EH (cell line): Measurements from ENCODE around the gene ACTR3.
"Not testable (repeated sequence)": the region's sequence is repeated elsewhere in the genome, so short reads cannot be mapped to it uniquely, and the experiment has no call there.

Source experiments
- DNase-seq: peaks from one replicate; pipeline ENCODE4 v3.0.0-alpha.2; 2015; ENCODE audit warnings: low read depth

ACTR3 gene

GRCh38 chr2:113889471-113890252, at the start of gene ACTR3:
Gene ACTR3, plus strand, starts transcription at chr2:113890089. Its CDS starts 191 bp downstream, at chr2:113890280.
- peak; percentile 99 for DNase-seq

- DNase-seq = no peak
Measured at GRCh38 chr2:113840518-113840917, 49.4 kb upstream of the ACTR3 start.

GRCh38 chr2:113842919-113843736, 46.8 kb upstream of the ACTR3 start:
- DNase-seq = peak; percentile 66

- DNase-seq = not testable (repeated sequence)
Measured at GRCh38 chr2:113843737-113844050, 46.2 kb upstream of the ACTR3 start.

GRCh38 chr2:113845261-113845660, 44.6 kb upstream of the ACTR3 start:
- no peak for DNase-seq

- DNase-seq = not testable (repeated sequence)
Measured at GRCh38 chr2:113845796-113846195, 44.1 kb upstream of the ACTR3 start.

- no peak for DNase-seq
Measured at GRCh38 chr2:113846429-113846828, 43.5 kb upstream of the ACTR3 start.

GRCh38 chr2:113847144-113847543, 42.7 kb upstream of the ACTR3 start:
- DNase-seq = peak; percentile 50

- DNase-seq = no peak
Measured at GRCh38 chr2:113848758-113849415, 41.0 kb upstream of the ACTR3 start.

- DNase-seq = no peak
Measured at GRCh38 chr2:113850687-113851086, 39.2 kb upstream of the ACTR3 start.

GRCh38 chr2:113851640-113852039, 38.2 kb upstream of the ACTR3 start:
- no peak for DNase-seq

GRCh38 chr2:113854208-113854607, 35.7 kb upstream of the ACTR3 start:
- no peak for DNase-seq

- DNase-seq = no peak
Measured at GRCh38 chr2:113854970-113855740, 34.7 kb upstream of the ACTR3 start.

- no peak for DNase-seq
Measured at GRCh38 chr2:113857464-113857863, 32.4 kb upstream of the ACTR3 start.

- DNase-seq = peak; percentile 95
Measured at GRCh38 chr2:113858764-113859163, 31.1 kb upstream of the ACTR3 start.

- no peak for DNase-seq
Measured at GRCh38 chr2:113861740-113862139, 28.1 kb upstream of the ACTR3 start.

- DNase-seq = no peak
Measured at GRCh38 chr2:113863144-113863543, 26.7 kb upstream of the ACTR3 start.

- no peak for DNase-seq
Measured at GRCh38 chr2:113867571-113867970, 22.3 kb upstream of the ACTR3 start.

- peak; percentile 16 for DNase-seq
Measured at GRCh38 chr2:113869253-113869652, 20.6 kb upstream of the ACTR3 start.

GRCh38 chr2:113872201-113872600, 17.7 kb upstream of the ACTR3 start:
- peak; percentile 91 for DNase-seq

- DNase-seq = peak; percentile 53
Measured at GRCh38 chr2:113873867-113874266, 16.0 kb upstream of the ACTR3 start.

GRCh38 chr2:113875135-113875534, 14.8 kb upstream of the ACTR3 start:
- no peak for DNase-seq
